NCI-H1105 (cell line): Measurements from ENCODE around the gene LMBRD2.

Experiments
- DNase-seq: peaks from one replicate; lab custom pipeline; 2025; lab: John Stamatoyannopoulos, UW

Gene LMBRD2

DNA sequence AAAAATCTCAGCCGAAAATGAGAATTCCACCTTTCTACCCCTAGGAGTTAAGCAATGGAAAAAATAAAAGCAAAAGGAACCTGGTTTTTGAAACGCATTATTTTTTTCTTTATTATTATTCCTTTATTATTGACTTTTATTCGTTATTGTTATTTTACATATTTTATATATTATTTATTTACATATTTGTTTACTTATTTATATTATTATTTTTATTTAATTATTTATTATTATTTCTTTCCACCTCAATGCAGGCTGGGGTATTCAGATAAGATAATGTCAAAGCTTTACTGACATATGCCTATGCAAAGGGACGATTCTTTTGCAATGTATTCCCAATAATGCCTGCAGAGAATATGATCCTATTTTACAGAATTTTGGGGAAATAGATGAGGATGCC, 101.7 kb downstream of the LMBRD2 start:
- no peak for DNase-seq
